Parathyroid adenoma (tissue), 2 donors: ENCODE measurements around the gene UBR2.

Experiments used
- H2AFZ ChIP-seq: fragments of 300-600 bp; sonication (generic); one replicate; pipeline ENCODE4 v1.7.0; 2017; ENCODE audit warnings: antibody characterized with exemption, mild to moderate bottlenecking
- H3K27ac ChIP-seq: fragments of 300-600 bp; sonication (generic); one replicate; pipeline ENCODE4 v1.7.0; 2017
- H3K27me3 ChIP-seq: fragments of 300-600 bp; sonication (generic); one replicate; pipeline ENCODE4 v1.7.0; 2017; ENCODE audit warnings: low read length; ENCODE audit not compliant: control insufficient read depth, insufficient read depth
- H3K36me3 ChIP-seq: fragments of 300-600 bp; sonication (generic); one replicate; pipeline ENCODE4 v1.7.0; 2017; ENCODE audit warnings: low read length; ENCODE audit not compliant: control insufficient read depth, insufficient read depth
- H3K4me1 ChIP-seq: fragments of 300-600 bp; sonication (generic); one replicate; pipeline ENCODE4 v1.7.0; 2017; ENCODE audit warnings: control low read depth
- H3K4me2 ChIP-seq: fragments of 300-600 bp; sonication (generic); one replicate; pipeline ENCODE4 v1.7.0; 2017; ENCODE audit warnings: low read length
- H3K4me3 ChIP-seq: fragments of 300-600 bp; sonication (generic); one replicate; pipeline ENCODE4 v1.7.0; 2017; ENCODE audit warnings: low read depth, low read length
- H3K79me2 ChIP-seq: fragments of 300-600 bp; sonication (generic); one replicate; pipeline ENCODE4 v1.7.0; 2017; ENCODE audit warnings: control low read depth
- H3K9ac ChIP-seq: fragments of 300-600 bp; sonication (generic); one replicate; pipeline ENCODE4 v1.7.0; 2017; ENCODE audit warnings: mild to moderate bottlenecking
- H3K9me3 ChIP-seq: fragments of 300-600 bp; sonication (generic); one replicate; pipeline ENCODE4 v1.7.0; 2017; ENCODE audit warnings: low read length; ENCODE audit not compliant: control insufficient read depth
- TF ChIP-seq, protein P1 (sequence below): fragments of 300-600 bp; sonication (generic); IDR thresholded peaks from one replicate; pipeline ENCODE4 v1.7.0; 2017; ENCODE audit warnings: antibody characterized with exemption, mild to moderate bottlenecking
- donor health status: primary hyperparathyroidism.

Gene UBR2

DNA sequence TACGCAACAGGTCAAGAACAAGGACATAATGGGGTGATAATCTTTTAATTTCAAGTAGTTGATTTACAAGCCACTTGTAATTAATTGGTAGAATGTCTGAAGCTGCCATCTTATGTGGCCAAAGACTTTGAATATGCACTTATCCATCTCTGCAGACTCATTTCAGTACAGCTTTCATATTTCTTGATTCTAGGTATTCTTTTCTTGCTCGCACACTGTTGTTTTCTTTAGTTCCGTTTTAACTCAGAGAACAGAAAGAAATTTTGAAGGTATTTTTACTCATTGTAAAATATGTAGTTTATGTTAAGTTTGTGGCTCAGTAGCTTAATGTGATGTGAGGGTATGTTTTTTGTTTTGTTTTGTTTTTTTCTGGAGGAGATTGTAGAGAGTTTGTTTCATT, 73.9 kb downstream of the UBR2 start:
- TF ChIP-seq, protein P1, sequence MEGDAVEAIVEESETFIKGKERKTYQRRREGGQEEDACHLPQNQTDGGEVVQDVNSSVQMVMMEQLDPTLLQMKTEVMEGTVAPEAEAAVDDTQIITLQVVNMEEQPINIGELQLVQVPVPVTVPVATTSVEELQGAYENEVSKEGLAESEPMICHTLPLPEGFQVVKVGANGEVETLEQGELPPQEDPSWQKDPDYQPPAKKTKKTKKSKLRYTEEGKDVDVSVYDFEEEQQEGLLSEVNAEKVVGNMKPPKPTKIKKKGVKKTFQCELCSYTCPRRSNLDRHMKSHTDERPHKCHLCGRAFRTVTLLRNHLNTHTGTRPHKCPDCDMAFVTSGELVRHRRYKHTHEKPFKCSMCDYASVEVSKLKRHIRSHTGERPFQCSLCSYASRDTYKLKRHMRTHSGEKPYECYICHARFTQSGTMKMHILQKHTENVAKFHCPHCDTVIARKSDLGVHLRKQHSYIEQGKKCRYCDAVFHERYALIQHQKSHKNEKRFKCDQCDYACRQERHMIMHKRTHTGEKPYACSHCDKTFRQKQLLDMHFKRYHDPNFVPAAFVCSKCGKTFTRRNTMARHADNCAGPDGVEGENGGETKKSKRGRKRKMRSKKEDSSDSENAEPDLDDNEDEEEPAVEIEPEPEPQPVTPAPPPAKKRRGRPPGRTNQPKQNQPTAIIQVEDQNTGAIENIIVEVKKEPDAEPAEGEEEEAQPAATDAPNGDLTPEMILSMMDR: no peak
- Histone ChIP-seq H2AFZ (no peak overlapping the region), H3K9me3 (no peaks in the 10 kb centered on the region), H3K9ac (no peak overlapping the region), H3K4me1 (peaks cover 3% of the 10 kb centered on the region), H3K27me3 (no peaks in the 10 kb centered on the region), H3K4me2 (no peak overlapping the region), H3K36me3 (no peaks in the 10 kb centered on the region), H3K79me2 (peaks cover 2% of the 10 kb centered on the region), H3K27ac (no peak overlapping the region), H3K4me3 (no peak overlapping the region)

DNA sequence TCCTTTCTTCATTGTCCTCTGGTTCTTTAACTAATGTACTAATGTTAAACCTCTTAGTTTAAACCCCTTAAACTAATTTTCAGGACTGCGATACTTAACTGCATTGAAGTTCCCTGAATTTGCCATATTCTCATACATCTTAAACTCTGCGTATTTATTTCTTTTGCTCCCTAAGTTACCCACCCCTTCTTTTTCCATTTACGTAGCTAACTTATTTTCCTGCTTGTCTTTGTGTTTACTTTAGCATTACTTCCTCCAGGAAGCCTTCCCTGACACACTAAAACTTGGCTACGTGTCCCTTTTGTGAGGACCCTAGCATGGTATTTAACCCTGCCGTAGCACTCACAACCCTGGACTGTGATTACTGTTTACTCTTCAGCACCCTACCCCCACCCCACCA, 79.0 kb downstream of the UBR2 start:
- H3K36me3 ChIP-seq: no peaks in the 10 kb centered on the region
- H3K27me3 ChIP-seq: no peaks in the 10 kb centered on the region
- no peak overlapping the region for H3K27ac ChIP-seq
- H2AFZ ChIP-seq: no peak overlapping the region
- no peak overlapping the region for H3K4me3 ChIP-seq
- no peaks in the 10 kb centered on the region for H3K79me2 ChIP-seq
- no peak overlapping the region for H3K4me2 ChIP-seq
- no peak overlapping the region for H3K9ac ChIP-seq
- H3K4me1 ChIP-seq: peaks cover 3% of the 10 kb centered on the region
- TF ChIP-seq, protein P1: no peak
- no peaks in the 10 kb centered on the region for H3K9me3 ChIP-seq

DNA sequence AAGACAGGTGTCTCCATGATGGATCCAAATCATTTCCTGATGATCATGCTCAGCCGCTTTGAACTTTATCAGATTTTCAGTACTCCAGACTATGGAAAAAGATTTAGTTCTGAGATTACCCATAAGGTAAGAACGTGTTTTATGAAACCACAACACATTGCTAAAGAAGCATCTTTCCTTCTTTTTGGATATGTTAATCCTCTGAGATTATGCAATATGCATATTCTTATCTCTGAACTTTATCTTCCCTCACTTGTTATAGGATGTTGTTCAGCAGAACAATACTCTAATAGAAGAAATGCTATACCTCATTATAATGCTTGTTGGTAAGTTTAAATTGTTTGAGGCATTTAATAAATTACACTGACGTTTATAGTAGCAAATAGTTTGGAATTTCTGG, 80.4 kb downstream of the UBR2 start:
- Histone ChIP-seq H3K27me3 (no peaks in the 10 kb centered on the region), H3K4me2 (no peak overlapping the region), H3K4me3 (no peak overlapping the region), H3K27ac (no peak overlapping the region), H2AFZ (no peak overlapping the region), H3K4me1 (no peaks in the 10 kb centered on the region), H3K9ac (no peak overlapping the region), H3K79me2 (no peaks in the 10 kb centered on the region), H3K36me3 (no peaks in the 10 kb centered on the region), H3K9me3 (no peaks in the 10 kb centered on the region)
- TF ChIP-seq, protein P1: no peak

DNA sequence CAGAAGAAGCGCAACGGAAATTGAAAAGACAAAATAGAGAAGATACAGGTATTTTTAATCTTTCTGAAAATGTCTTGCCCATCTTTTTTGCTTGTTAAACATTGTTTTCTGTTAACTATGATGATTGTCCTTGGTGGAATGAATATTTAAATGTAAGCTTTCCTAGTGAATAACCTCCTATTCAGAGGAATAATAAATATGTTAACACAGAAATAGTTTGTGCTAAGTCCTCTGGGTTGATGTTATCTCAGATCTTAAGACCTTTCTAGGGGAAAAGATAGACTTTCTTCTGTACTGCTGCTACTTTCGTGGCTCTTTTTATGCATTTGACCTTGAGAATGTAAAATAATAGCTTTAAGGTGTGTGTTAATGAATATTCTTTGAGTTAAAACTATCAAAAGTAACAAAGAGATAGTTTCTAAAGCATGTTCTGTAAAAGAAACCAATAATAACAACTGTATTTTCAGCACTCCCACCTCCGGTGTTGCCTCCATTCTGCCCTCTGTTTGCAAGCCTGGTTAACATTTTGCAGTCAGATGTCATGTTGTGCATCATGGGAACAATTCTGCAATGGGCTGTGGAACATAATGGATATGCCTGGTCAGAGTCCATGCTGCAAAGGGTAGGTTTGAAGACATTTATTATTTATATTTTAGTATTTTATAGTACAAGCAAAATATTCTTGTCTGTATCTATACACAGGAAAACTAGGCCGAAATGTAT, 88.4 kb downstream of the UBR2 start:
- H3K4me1 ChIP-seq: no peaks in the 10 kb centered on the region
- no peak overlapping the region for H3K4me3 ChIP-seq
- H3K27me3 ChIP-seq: no peaks in the 10 kb centered on the region
- no peak overlapping the region for H2AFZ ChIP-seq
- H3K9ac ChIP-seq: no peak overlapping the region
- H3K36me3 ChIP-seq: no peaks in the 10 kb centered on the region
- no peaks in the 10 kb centered on the region for H3K79me2 ChIP-seq
- no peaks in the 10 kb centered on the region for H3K9me3 ChIP-seq
- no peak overlapping the region for H3K27ac ChIP-seq
- H3K4me2 ChIP-seq: no peak overlapping the region
- TF ChIP-seq, protein P1: no peak

DNA sequence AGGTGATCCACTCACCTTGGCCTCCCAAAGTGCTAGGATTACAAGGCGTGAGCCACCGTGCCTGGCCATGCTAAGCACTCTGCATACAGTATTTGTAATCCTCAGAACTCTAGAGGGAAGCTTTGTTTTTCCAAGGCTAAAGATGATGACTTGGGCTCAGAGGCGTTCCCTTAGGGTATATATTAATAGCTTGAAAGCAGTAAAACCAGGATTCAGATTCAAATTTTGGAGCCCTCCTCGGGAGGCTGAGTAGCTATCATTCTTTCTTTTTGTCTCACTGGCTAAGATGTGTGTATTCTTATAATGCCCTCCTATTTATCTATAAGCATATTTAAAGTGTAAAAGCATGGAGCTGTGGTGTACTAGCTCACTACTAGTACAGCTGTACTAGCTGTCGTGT, 90.0 kb downstream of the UBR2 start:
- H3K36me3 ChIP-seq: no peaks in the 10 kb centered on the region

More for the DNA sequence above, 90.0 kb downstream of the UBR2 start:
- no peak overlapping the region for H3K4me3 ChIP-seq
- H3K4me2 ChIP-seq: no peak overlapping the region
- no peak overlapping the region for H2AFZ ChIP-seq
- no peak overlapping the region for H3K27ac ChIP-seq
- no peak overlapping the region for H3K9ac ChIP-seq
- H3K79me2 ChIP-seq: no peaks in the 10 kb centered on the region
- TF ChIP-seq, protein P1: no peak
- H3K27me3 ChIP-seq: no peaks in the 10 kb centered on the region
- H3K9me3 ChIP-seq: no peaks in the 10 kb centered on the region
- no peaks in the 10 kb centered on the region for H3K4me1 ChIP-seq
